Amygdala (tissue), 56 donors: ENCODE results near the gene NCS1.
A peak's percentile ranks its signal among the peaks of the same experiment; 100 is the strongest.

Experiments used
- DNase-seq, 56 donors: peaks; one replicate each; lab custom pipeline; 2025; lab: John Stamatoyannopoulos, UW

NCS1 gene

DNA sequence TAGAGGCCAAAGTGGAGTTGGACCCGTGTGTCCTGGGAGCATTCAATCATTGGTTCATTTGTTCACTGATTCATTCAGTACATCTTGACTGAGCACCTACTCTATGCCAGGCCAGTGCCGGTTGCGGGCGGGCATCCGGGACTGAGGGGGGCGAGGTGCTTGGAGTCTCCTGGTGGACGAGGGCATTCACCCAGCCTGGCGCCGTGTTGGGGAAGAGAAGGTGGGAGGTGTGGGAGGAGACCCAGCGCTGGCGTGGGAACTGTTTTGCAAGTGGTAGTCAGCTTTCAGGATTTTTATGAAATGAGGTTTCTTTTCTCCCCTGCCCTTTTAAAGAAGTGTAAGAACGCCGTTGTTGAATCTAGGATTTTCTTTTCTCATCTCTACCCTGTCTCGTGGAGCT is 37.2 kb downstream of the NCS1 start:
- DNase-seq, result no peak

DNA sequence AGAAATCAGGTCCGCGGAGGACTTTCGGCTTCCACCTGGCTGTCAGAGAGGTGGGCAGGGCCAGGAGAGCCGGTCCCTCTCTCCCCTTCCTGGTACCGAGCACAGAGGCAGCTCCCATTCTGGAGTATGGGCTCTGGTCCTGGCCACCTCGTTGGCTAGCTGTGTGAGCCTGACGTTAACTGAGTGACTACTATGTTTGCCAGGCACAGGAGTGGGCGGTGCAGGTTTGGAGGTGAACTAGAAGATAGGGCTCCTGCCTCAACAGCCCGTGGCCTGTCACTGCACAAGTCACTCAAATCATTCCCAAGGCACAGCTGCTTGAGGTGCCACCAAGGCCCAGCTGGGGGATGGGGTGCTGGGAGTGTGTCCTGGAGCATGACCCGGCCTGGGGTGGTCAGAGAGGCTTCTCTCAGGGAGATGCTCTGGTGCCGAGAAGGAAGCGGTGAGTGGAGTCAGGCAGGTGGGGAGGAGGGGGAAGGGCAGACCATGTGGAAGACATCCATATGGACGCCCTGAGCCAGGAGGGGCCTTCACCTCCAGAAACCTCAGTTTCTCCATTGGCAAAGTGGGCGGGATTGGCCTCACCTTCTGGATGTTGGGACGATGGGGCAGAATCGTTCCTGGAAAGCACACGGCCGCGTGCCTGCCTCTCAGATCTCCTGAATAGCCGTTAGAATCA is 39.5 kb downstream of the NCS1 start:
- DNase-seq, result no peak

DNA sequence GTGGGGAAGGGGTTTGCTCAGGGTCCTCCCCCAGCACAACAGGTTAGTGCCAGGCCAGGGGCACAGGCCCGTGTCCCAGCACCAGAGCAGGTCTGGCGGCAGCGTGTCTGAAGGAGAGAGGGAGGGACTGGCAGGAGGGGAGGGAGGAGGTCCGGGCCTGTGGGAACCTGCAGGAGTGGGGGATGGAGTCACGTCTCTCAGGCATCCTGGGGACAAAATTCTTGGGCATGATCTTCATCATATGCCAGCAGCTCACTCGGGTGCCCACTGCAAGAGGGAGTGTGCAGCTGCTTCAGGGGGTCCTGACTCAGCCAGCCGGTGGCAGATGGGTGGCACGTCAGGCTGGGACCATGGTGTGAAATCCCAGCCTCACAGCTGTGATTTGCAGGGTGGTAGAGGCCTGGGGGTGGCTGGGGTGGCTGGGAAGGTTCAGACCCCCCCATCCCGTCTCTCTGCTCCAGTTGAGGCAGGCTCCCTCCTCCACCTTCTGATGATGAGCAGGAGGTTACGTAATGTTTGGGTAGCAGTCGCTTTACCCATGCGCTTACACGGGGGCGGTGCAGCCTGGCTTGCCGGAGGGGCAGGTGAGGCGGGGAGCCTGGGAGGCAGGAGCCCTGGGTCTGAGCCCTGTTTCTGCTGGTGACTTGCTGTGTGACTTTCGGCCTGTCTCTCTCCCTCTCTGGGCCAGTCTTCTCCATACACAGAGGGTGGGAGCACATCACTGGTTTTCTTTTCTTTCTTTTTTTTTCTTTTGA is 40.5 kb downstream of the NCS1 start:
- peak in 7 of 56 donors; percentile 28 to 44 (median 37) for DNase-seq

DNA sequence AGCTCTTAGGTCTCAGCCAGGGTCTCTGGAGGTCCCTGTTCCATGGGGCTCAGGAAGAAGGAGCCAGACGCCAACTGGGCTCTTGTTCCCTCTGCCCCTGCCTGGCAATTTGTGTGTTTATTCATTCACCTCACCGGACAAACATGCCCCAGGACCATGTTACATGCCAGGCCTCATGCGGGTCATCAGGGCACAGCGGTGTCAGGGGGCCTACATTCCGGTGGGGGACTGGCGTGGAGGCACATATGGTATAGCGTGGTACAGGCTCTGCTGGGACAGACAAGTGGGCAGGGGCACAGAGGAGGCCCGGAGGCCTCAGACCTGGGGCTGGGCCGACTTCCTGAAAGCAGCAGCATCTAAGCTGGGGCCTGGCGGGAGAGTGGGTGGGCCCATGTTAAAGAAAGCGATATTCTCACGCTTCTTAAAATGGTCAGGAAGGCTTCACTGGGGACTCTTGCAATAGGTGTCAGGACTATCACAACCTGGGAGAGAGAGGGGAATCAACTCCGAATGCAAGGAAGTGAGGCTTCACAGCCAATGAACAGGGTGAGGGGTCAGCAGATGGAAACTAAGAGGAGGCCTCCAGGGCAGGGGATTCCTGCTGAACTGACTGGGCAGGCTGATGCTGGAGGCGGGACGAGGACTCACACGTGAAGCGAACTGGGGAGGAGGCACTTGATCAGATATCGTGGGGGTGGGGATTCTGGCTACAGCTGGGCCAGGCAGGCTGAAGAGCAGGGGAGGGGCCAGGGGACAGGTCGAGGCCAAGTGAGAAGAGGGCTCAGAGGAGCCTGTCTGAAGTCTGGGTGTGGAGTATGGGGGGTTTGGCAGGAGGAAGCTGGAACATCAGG is 41.9 kb downstream of the NCS1 start:
- no peak for DNase-seq

- no peak for DNase-seq
Observed at GRCh38 chr9:130214776-130215340, 42.7 kb downstream of the NCS1 start.

DNA sequence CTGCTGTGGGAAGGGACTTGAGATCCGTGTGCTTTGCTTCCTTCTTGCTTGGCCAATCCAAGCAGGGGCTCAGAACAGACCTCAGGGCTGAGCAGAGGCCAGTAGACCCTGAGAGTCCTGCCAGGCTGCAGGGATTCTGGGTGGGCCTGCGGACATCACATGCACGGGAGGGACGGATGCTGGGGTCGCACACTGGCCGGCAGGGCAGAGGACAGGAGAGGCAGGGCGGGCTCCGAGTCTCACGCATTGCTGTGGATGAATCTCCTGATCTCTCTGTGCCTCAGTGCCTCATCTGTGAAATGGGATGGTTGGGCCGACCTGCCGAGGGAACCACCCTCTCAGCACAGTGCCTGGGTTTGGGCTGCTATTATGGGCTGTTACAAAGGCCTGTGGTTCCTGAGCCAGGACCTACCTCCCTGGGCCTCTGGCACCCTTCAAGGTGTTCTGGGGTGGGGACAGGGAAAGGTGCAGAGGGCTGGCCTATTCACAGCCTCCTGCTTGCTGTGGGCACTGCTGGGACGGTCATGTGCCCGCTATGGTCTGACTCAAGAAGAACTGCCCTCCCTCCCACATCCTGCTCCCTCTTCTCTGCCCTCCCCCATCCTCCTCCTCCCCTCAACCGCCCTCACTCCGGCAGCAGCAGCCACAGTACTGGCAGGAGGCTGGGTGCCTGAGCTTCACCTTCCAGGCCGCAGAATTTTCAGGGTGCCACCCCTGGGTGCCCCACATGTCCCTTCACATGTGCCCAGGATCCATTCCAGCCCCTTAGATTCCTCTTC is 43.3 kb downstream of the NCS1 start:
- no peak for DNase-seq

- no peak for DNase-seq
Observed at GRCh38 chr9:130217838-130218237, 45.6 kb downstream of the NCS1 start.

- DNase-seq, result no peak
Observed at GRCh38 chr9:130219661-130220096, 47.5 kb downstream of the NCS1 start.

- no peak for DNase-seq
Observed at GRCh38 chr9:130220352-130220751, 48.1 kb downstream of the NCS1 start.

DNA sequence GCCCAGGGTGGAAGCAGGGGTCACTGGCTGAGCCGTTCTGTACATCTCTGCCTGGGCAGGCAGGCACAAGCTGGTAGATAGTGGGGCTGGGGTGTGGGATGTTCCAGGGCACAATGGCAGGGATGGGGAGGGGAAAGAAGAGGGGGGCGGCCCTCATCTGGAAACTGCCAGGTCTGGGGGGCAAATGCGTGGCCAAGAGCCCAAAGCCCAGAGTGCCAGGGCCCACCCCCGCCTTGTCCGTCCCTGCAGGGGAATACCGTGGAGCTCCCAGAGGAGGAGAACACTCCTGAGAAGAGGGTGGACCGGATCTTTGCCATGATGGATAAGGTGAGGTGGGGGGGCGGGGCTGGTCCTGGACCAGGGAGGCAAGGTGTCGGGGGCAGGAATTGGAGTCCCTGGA is 50.6 kb downstream of the NCS1 start:
- DNase-seq, result no peak

- DNase-seq, result no peak
Observed at GRCh38 chr9:130225071-130225470, 52.9 kb downstream of the NCS1 start.

DNA sequence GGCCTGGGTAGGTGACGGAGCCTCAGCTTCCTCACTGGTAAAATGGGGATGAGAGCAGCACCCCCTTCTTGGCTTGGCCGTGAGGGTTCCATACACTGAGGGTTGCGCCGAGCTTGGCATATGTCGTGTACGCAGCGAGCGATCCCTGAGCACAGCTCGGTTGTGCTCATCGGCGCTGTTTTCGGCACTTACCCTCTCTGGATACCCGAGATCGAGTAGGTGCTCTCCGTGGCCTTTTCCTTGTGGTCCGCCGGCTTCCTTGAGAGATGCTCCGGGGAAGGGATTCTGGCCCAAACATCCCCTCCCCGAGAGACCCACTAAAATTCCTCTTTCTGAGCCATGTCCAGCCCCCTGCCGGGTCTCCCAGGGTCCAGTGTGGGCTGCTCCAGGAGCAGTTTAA is 53.4 kb downstream of the NCS1 start:
- no peak for DNase-seq

GRCh38 chr9:130226112-130226511 is 53.9 kb downstream of the NCS1 start:
- no peak for DNase-seq

GRCh38 chr9:130227833-130228232 is 55.6 kb downstream of the NCS1 start:
- DNase-seq, result no peak

GRCh38 chr9:130229759-130230158 is 57.6 kb downstream of the NCS1 start:
- no peak for DNase-seq

GRCh38 chr9:130230631-130231030 is 58.4 kb downstream of the NCS1 start:
- DNase-seq, result no peak

DNA sequence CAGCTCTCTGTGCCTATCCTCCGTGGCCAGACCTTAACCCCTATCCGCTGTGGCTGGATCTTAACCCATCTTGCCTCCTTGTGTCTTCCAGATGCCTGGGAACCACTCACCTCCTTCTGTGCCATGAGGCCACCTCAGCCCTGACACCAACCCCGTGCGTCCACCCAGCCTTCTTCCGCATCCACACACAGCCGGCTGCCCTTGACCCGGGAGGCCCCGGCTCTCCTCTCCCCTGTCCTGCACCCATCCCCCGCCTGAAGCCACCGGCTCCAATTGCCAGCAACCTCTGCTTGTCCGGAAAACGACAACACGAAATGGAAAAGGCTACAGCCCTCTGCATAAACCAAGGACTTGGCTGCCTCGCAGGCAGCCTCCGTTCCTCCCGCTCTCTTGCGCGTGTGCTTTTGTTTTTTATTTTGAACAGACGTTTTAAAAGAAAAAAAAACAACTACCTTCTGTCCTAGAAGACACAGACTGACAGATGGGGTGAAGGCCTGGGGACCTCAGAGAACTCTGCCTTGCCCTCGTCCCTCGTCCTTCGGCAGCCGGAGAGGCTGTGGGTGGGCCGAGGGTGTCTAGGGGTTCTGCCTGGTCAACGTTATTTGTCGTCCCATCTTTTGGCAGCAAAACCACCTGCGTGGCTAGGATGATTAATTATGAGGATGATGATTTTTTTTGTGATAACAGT is 60.8 kb downstream of the NCS1 start:
- DNase-seq, result no peak

- no peak for DNase-seq
Observed at GRCh38 chr9:130233587-130233945, 61.4 kb downstream of the NCS1 start.
